A673 (cell line): Measurements from ENCODE around the gene SLIT3. TPM values are rescaled to one million over a fixed set of nuclear protein-coding genes. Genes with fewer than 3 reads are reported as not detected.

Source experiments
- BruUV-seq: library from RNA; stranded (reverse); fragments of 400-500 nt; replicated peaks from 2 replicates; lab custom pipeline; 2021; lab: Mats Ljungman, UMichigan
- CTCF ChIA-PET: fragments of 300-600 bp; sonication (Branson Sonifier 250); formaldehyde crosslinking; loops from one replicate; lab custom pipeline; 2022; ENCODE audit warnings: antibody characterized with exemption; lab: Charles Lee
- POLR2A ChIA-PET: fragments of 300-600 bp; sonication (Branson Sonifier 250); formaldehyde crosslinking; loops from one replicate; lab custom pipeline; 2022; ENCODE audit warnings: antibody characterized with exemption; ENCODE audit not compliant: low non-redundant PET; lab: Charles Lee
- DNase-seq: peaks from one replicate; pipeline ENCODE4 v3.0.0-alpha.2; 2015; ENCODE audit warnings: low spot score
- H3K27ac ChIP-seq: fragments of 200-600 bp; sonication (generic); 2 replicates; pipeline ENCODE4 v1.5.1; 2016; ENCODE audit warnings: mixed run types, low read depth, mild to moderate bottlenecking, mixed read lengths, antibody characterized with exemption, low read length; ENCODE audit not compliant: poor library complexity, severe bottlenecking
- H3K27me3 ChIP-seq: fragments of 200-600 bp; sonication (generic); replicated peaks from 2 replicates; pipeline ENCODE4 v1.6.1; 2017; ENCODE audit warnings: mixed run types, low read depth, mild to moderate bottlenecking, mixed read lengths, antibody characterized with exemption, low read length; ENCODE audit not compliant: insufficient read depth, poor library complexity
- H3K36me3 ChIP-seq: fragments of 200-600 bp; sonication (generic); 2 replicates; pipeline ENCODE4 v1.6.1; 2016; ENCODE audit warnings: mixed run types, mild to moderate bottlenecking, mixed read lengths, antibody characterized with exemption, low read length; ENCODE audit not compliant: insufficient read depth, poor library complexity, severe bottlenecking
- H3K4me1 ChIP-seq: fragments of 200-600 bp; sonication (generic); 2 replicates; pipeline ENCODE4 v1.6.1; 2017; ENCODE audit warnings: mixed run types, mild to moderate bottlenecking, mixed read lengths, antibody characterized with exemption, low read length; ENCODE audit not compliant: insufficient read depth, poor library complexity, severe bottlenecking
- H3K4me3 ChIP-seq: fragments of 200-600 bp; sonication (generic); 2 replicates; pipeline ENCODE4 v1.5.1; 2016; ENCODE audit warnings: low read depth, mixed run types, mild to moderate bottlenecking, mixed read lengths, low read length; ENCODE audit not compliant: poor library complexity, severe bottlenecking
- H3K9me3 ChIP-seq: fragments of 200-600 bp; sonication (generic); 2 replicates; pipeline ENCODE4 v1.6.1; 2016; ENCODE audit warnings: mixed run types, low read depth, mild to moderate bottlenecking, mixed read lengths, antibody characterized with exemption, low read length; ENCODE audit not compliant: poor library complexity, severe bottlenecking
- CTCF ChIP-seq: fragments of 300-800, 200-600 bp; sonication (generic); conservative IDR thresholded peaks from 2 replicates; pipeline ENCODE4 v1.5.1; 2017; ENCODE audit warnings: low read depth, mild to moderate bottlenecking, antibody characterized with exemption, low read length, moderate library complexity, mixed read lengths
- EZH2 ChIP-seq: fragments of 200-600 bp; sonication (generic); IDR thresholded peaks from 2 replicates; pipeline ENCODE4 v1.6.1; 2017; ENCODE audit warnings: borderline replicate concordance, low read depth, mild to moderate bottlenecking, mixed read lengths, antibody characterized with exemption, low read length; ENCODE audit not compliant: poor library complexity, severe bottlenecking
- intact Hi-C: fragments of 100-400 bp; cut with micrococcal nuclease; formaldehyde crosslinking; loops from one replicate; pipeline ENCODE4 v1.10.0; 2022; ENCODE audit not compliant: unreplicated experiment
- total RNA-seq: library from RNA; stranded (reverse); gene quantifications from 2 replicates; pipeline ENCODE4 v1.2.3, GENCODE V29; 2021

The SLIT3 gene
- total RNA-seq, 1 experiment from 2014 or later, result not detected

- no peaks in the 10 kb centered on the region for H3K4me1 ChIP-seq
- H3K27ac ChIP-seq, result no peak overlapping the region
- H3K4me3 ChIP-seq, result no peak overlapping the region
- peaks cover 67% of the 10 kb centered on the region for H3K27me3 ChIP-seq
- ChIA-PET POLR2A (no interaction called here), CTCF (no interaction called here)
- TF ChIP-seq EZH2, result no peak
- TF ChIP-seq CTCF, result no peak
- DNase-seq, result no peak
- H3K36me3 ChIP-seq, result no peaks in the 10 kb centered on the region
- no peaks in the 10 kb centered on the region for H3K9me3 ChIP-seq
- no TSS peak for BruUV-seq
- intact Hi-C loops, result no loop called here
Observed at GRCh38 chr5:168788107-168788506, 512.8 kb downstream of the SLIT3 start.

- no peaks in the 10 kb centered on the region for H3K36me3 ChIP-seq
- no peak for TF ChIP-seq EZH2
- no peak for TF ChIP-seq CTCF
- CTCF ChIA-PET, result no interaction called here
- H3K9me3 ChIP-seq, result no peaks in the 10 kb centered on the region
- H3K4me1 ChIP-seq, result no peaks in the 10 kb centered on the region
- H3K4me3 ChIP-seq, result no peak overlapping the region
- intact Hi-C loops, result no loop called here
- no peak overlapping the region for H3K27ac ChIP-seq
- DNase-seq, result no peak
- no TSS peak for BruUV-seq
- peaks cover 68% of the 10 kb centered on the region for H3K27me3 ChIP-seq
- POLR2A ChIA-PET, result no interaction called here
Observed at GRCh38 chr5:168786147-168786546, 514.8 kb downstream of the SLIT3 start.

- Histone ChIP-seq H3K4me1 (no peaks in the 10 kb centered on the region), H3K27me3 (peaks cover 57% of the 10 kb centered on the region), H3K27ac (no peak overlapping the region), H3K9me3 (no peaks in the 10 kb centered on the region), H3K36me3 (no peaks in the 10 kb centered on the region), H3K4me3 (no peak overlapping the region)
- intact Hi-C loops, result no loop called here
- ChIA-PET CTCF (no interaction called here), POLR2A (no interaction called here)
- no TSS peak for BruUV-seq
- no peak for DNase-seq
- TF ChIP-seq CTCF (no peak), EZH2 (no peak)
Observed at GRCh38 chr5:168784454-168784853, 516.5 kb downstream of the SLIT3 start.
